Measurements from ENCODE around the gene DET1. TPM values are rescaled to one million over a fixed set of nuclear protein-coding genes. Genes with fewer than 3 reads are reported as not detected.

DET1 gene
- polyA plus RNA-seq, 1 of the 3 experiments (the other 2 are of a cell fraction), result 4.5 TPM

DNA sequence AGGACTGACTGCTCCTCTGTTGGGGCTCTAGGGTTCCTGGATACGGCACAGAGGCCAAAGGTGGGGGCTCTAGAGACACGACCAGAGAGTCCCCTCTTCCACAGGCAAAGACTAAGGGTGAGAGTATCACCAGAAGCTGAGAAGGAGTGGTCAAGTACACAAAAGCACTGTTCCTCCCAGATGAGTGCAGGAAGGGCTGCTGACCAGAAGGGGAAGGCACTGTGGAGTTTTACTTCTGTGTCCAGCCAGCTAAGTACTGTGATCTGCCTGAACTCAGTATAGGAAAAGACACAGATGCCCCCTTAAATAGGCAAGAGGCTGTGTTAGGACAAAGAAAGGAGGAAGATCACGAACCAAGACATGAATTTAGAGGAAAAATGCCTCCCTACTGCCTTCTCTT, 67.3 kb downstream of the DET1 start:
- no peak overlapping the region for H3K4me2 ChIP-seq
- H3K4me3 ChIP-seq (ENCODE audit: low read depth in 2 of 2, low read length in 1 of 2), result no peak overlapping the region
- no peak overlapping the region for H2AFZ ChIP-seq (ENCODE audit: low read depth)
- H3K27me3 ChIP-seq (ENCODE audit: insufficient read depth), result no peaks in the 10 kb centered on the region
- H3F3A ChIP-seq (replicated peaks; ENCODE audit: insufficient read depth), result peaks cover 3% of the 10 kb centered on the region
- DNase-seq, result no peak
- ChIA-PET CTCF (interaction anchor here (1.1 to 4.7 kb wide), 5 partner anchors 29 to 146 kb away, joined by 3 to 44 read pairs (median 4); no protein-coding TSS in a partner anchor), POLR2A (no interaction called here)
- peaks cover 0 to 3% of the 10 kb centered on the region in 2 experiments; a peak in 1 of 4 replicates for H3K4me1 ChIP-seq (ENCODE audit: control insufficient read depth in 1 of 2, insufficient read depth in 2 of 2, low read depth in 1 of 2, low read length in 1 of 2)
- H3K9ac ChIP-seq, result no peak overlapping the region
- no peaks in the 10 kb centered on the region for H3K9me3 ChIP-seq
- WGBS (ENCODE audit: low lambda C conversion rate), result 88% methylated on average over 3 of the region's 3 CpGs
- H3K36me3 ChIP-seq (replicated peaks in 1 of 2; ENCODE audit: control insufficient read depth in 1 of 2, insufficient read depth in 2 of 2, low read length in 1 of 2), result peaks cover 10 to 21% of the 10 kb centered on the region in 2 experiments
- no peak for TF ChIP-seq CHD2 (IDR thresholded peaks at IDR 0.05; ENCODE audit: low read length, partially characterized antibody)
- no peak for TF ChIP-seq POLR2AphosphoS5 (IDR thresholded peaks at IDR 0.05; ENCODE audit: low read depth, low read length)
- no peak for TF ChIP-seq MXI1 (IDR thresholded peaks at IDR 0.05; ENCODE audit: low read depth, low read length)
- TF ChIP-seq EZH2phosphoT487 (IDR thresholded peaks at IDR 0.05; ENCODE audit: borderline replicate concordance, low read depth), result no peak
- TF ChIP-seq FOXM1 (IDR thresholded peaks at IDR 0.05; ENCODE audit: low read depth), result no peak
- no peak for TF ChIP-seq EP300 (IDR thresholded peaks at IDR 0.05; ENCODE audit: borderline replicate concordance in 1 of 2, low read depth in 1 of 2, low read length in 1 of 2)
- TF ChIP-seq, protein P1, sequence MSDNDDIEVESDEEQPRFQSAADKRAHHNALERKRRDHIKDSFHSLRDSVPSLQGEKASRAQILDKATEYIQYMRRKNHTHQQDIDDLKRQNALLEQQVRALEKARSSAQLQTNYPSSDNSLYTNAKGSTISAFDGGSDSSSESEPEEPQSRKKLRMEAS (IDR thresholded peaks at IDR 0.05; ENCODE audit: low read depth), result no peak
- TF ChIP-seq SMC3 (IDR thresholded peaks at IDR 0.05; ENCODE audit: low read depth, low read length), result no peak
- TF ChIP-seq GATA2 (CRISPR knock-in tag; IDR thresholded peaks at IDR 0.05), result no peak
- TF ChIP-seq RXRA (IDR thresholded peaks at IDR 0.05; ENCODE audit: borderline replicate concordance, low read depth), result no peak
- TF ChIP-seq ELF1 (IDR thresholded peaks at IDR 0.05), result no peak
- no peak for TF ChIP-seq CTCF (IDR thresholded peaks at IDR 0.05)
- TF ChIP-seq NFIC (IDR thresholded peaks at IDR 0.05; ENCODE audit: borderline replicate concordance), result no peak
- no peak for TF ChIP-seq PBX3 (IDR thresholded peaks at IDR 0.05)
- H3K27ac ChIP-seq (ENCODE audit: low read depth in 2 of 2, low read length in 1 of 2), result no peak overlapping the region
- no peaks in the 10 kb centered on the region for H4K20me1 ChIP-seq (ENCODE audit: insufficient read depth)
- H3K9me2 ChIP-seq, result no peaks in the 10 kb centered on the region
- no peaks in the 10 kb centered on the region for H3K79me2 ChIP-seq (ENCODE audit: insufficient read depth)

DNA sequence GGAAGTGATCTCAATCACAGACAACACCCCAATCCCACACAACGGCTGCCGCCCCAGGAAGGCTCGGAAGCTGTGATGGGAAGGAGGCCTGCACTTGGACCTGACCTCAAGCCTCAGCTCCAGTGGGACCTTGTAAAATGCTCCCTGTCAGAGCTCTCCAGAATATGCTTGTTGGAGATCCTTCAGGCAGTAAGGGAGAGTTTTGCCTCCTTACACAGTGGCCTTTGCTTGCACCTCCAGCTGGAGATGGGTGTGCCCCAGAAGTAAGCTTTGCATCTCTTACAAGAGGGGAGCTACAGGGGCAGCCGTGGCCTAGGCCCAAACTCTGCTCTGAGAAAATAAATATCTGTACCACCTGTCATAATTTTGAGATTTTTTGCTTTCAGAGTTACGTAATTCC, 68.6 kb downstream of the DET1 start:
- POLR2A ChIA-PET, result no interaction called here
- Histone ChIP-seq H3K4me1 (ENCODE audit: control insufficient read depth in 1 of 2, insufficient read depth in 2 of 2, low read depth in 1 of 2, low read length in 1 of 2) (peaks cover 0 to 3% of the 10 kb centered on the region in 2 experiments; a peak in 1 of 4 replicates), H3K27ac (ENCODE audit: low read depth in 2 of 2, low read length in 1 of 2) (no peak overlapping the region), H3K9me3 (no peaks in the 10 kb centered on the region), H3K4me2 (no peak overlapping the region), H2AFZ (ENCODE audit: low read depth) (no peak overlapping the region), H3F3A (replicated peaks; ENCODE audit: insufficient read depth) (peaks cover 3% of the 10 kb centered on the region), H4K20me1 (ENCODE audit: insufficient read depth) (no peaks in the 10 kb centered on the region), H3K27me3 (ENCODE audit: insufficient read depth) (no peaks in the 10 kb centered on the region), H3K36me3 (replicated peaks in 1 of 2; ENCODE audit: control insufficient read depth in 1 of 2, insufficient read depth in 2 of 2, low read length in 1 of 2) (peaks cover 10 to 29% of the 10 kb centered on the region in 2 experiments), H3K9me2 (no peaks in the 10 kb centered on the region), H3K79me2 (ENCODE audit: insufficient read depth) (0 out of 2 replicates have a peak, but pooled peaks cover 5% of the 10 kb centered on the region), H3K4me3 (ENCODE audit: low read depth in 2 of 2, low read length in 1 of 2) (no peak overlapping the region), H3K9ac (no peak overlapping the region)
- no peak for DNase-seq
- 100% methylated on average over 5 of the region's 5 CpGs for WGBS (ENCODE audit: low lambda C conversion rate)
- CTCF ChIA-PET, result interaction anchor here (1.1 to 4.7 kb wide), 13 partner anchors 9 to 357 kb away, joined by 3 to 44 read pairs (median 4); no protein-coding TSS in a partner anchor
- TF ChIP-seq FOXM1 (IDR thresholded peaks at IDR 0.05; ENCODE audit: low read depth) (no peak), EZH2phosphoT487 (IDR thresholded peaks at IDR 0.05; ENCODE audit: borderline replicate concordance, low read depth) (no peak), ZBTB33 (IDR thresholded peaks at IDR 0.05; ENCODE audit: borderline replicate concordance, low read depth) (no peak), USF2 (IDR thresholded peaks at IDR 0.05; ENCODE audit: borderline replicate concordance, low read depth, low read length) (no peak), CTCF (IDR thresholded peaks at IDR 0.05) (no peak), PBX3 (IDR thresholded peaks at IDR 0.05) (no peak), MXI1 (IDR thresholded peaks at IDR 0.05; ENCODE audit: low read depth, low read length) (no peak), TCF12 (IDR thresholded peaks at IDR 0.05) (no peak)
